IMR-90 (cell line): Measurements from ENCODE around the gene SOS1. TPM values are rescaled to one million over a fixed set of nuclear protein-coding genes. Genes with fewer than 3 reads are reported as not detected.

Experiments
- ATAC-seq: fragments of 200-7000 bp; cut with Tn5 transposase; 2 replicates; pipeline ENCODE4 v1.9.1; 2020; ENCODE audit warnings: low read depth, mild to moderate bottlenecking, moderate library complexity
- BruUV-seq: library from RNA; stranded (reverse); fragments of 400-500 nt; replicated peaks from 2 replicates; lab custom pipeline; 2021; lab: Mats Ljungman, UMichigan
- CTCF ChIA-PET: fragments of 300-600 bp; formaldehyde crosslinking; extraction: SDS; loops from one replicate; lab custom pipeline; 2021; ENCODE audit warnings: antibody characterized with exemption; lab: Yijun Ruan, JAX
- POLR2A ChIA-PET: fragments of 300-600 bp; sonication (Branson Sonifier 250); formaldehyde crosslinking; loops from one replicate; lab custom pipeline; 2022; ENCODE audit warnings: antibody characterized with exemption; ENCODE audit not compliant: unreplicated experiment; lab: Charles Lee
- DNase-seq: peaks from one replicate; pipeline ENCODE4 v3.0.0; 2013
- H2AFZ ChIP-seq: replicated peaks from 2 replicates; pipeline ENCODE3; 2013; ENCODE audit warnings: low read length, mild to moderate bottlenecking; ENCODE audit not compliant: poor library complexity
- H2AK5ac ChIP-seq: 2 replicates; pipeline ENCODE4 v1.6.1; 2013; ENCODE audit warnings: low read depth, low read length, inconsistent platforms
- H2AK9ac ChIP-seq: replicated peaks from 2 replicates; pipeline ENCODE3; 2013; ENCODE audit warnings: mild to moderate bottlenecking, low read depth, low read length, moderate library complexity; ENCODE audit not compliant: poor library complexity
- H2BK120ac ChIP-seq: 2 replicates; pipeline ENCODE4 v1.6.1; 2013; ENCODE audit warnings: low read depth, low read length, inconsistent platforms
- H2BK15ac ChIP-seq: 3 replicates; pipeline ENCODE4 v1.6.1; 2013; ENCODE audit warnings: low read depth, low read length, inconsistent platforms
- H2BK20ac ChIP-seq: 2 replicates; pipeline ENCODE4 v1.6.1; 2013; ENCODE audit warnings: low read depth, mild to moderate bottlenecking, inconsistent platforms, low read length, moderate library complexity
- H2BK5ac ChIP-seq: 2 replicates; pipeline ENCODE4 v1.6.1; 2013; ENCODE audit warnings: mild to moderate bottlenecking, low read depth, low read length, inconsistent platforms; ENCODE audit not compliant: poor library complexity, severe bottlenecking
- H3K14ac ChIP-seq: replicated peaks from 2 replicates; pipeline ENCODE4 v1.6.1; 2013; ENCODE audit warnings: low read depth, low read length, inconsistent platforms
- H3K18ac ChIP-seq: 2 replicates; pipeline ENCODE4 v1.6.1; 2013; ENCODE audit warnings: low read depth, low read length, control low read depth
- H3K23ac ChIP-seq: 2 replicates; pipeline ENCODE4 v1.6.1; 2013; ENCODE audit warnings: low read depth, low read length, inconsistent platforms
- H3K27ac ChIP-seq: 2 replicates; pipeline ENCODE4 v1.5.1; 2013; ENCODE audit warnings: mild to moderate bottlenecking, control low read depth, low read length; ENCODE audit not compliant: insufficient read depth
- H3K27me3 ChIP-seq: 2 replicates; pipeline ENCODE4 v1.6.1; 2013; ENCODE audit warnings: low read length; ENCODE audit not compliant: control insufficient read depth, insufficient read depth
- H3K36me3 ChIP-seq: 2 replicates; pipeline ENCODE4 v1.6.1; 2013; ENCODE audit warnings: low read length, mixed read lengths; ENCODE audit not compliant: control insufficient read depth, insufficient read depth
- H3K4ac ChIP-seq: 2 replicates; pipeline ENCODE4 v1.6.1; 2013; ENCODE audit warnings: low read depth, low read length, inconsistent platforms
- H3K4me1 ChIP-seq: 2 replicates; pipeline ENCODE4 v1.6.1; 2013; ENCODE audit warnings: low read length, mixed read lengths; ENCODE audit not compliant: control insufficient read depth, insufficient read depth
- H3K4me2 ChIP-seq: 2 replicates; pipeline ENCODE4 v1.6.1; 2013; ENCODE audit warnings: low read depth, mild to moderate bottlenecking, control low read depth, low read length, moderate library complexity
- H3K4me3 ChIP-seq: 2 replicates; pipeline ENCODE4 v1.5.1; 2013; ENCODE audit warnings: low read depth, mild to moderate bottlenecking, control low read depth, low read length, moderate library complexity; ENCODE audit not compliant: insufficient read depth
- H3K56ac ChIP-seq: 2 replicates; pipeline ENCODE4 v1.6.1; 2013; ENCODE audit warnings: low read length, inconsistent platforms; ENCODE audit not compliant: insufficient read depth; ENCODE audit errors: extremely low read depth
- H3K79me1 ChIP-seq, 2 experiments: 2 replicates each; pipeline ENCODE4 v1.6.1; 2013; ENCODE audit warnings: low read length in 2 of 2, inconsistent platforms in 1 of 2, low read depth in 1 of 2
- H3K9ac ChIP-seq: 2 replicates; pipeline ENCODE4 v1.6.1; 2013; ENCODE audit warnings: low read depth, low read length, control low read depth
- H3K9me1 ChIP-seq: 2 replicates; pipeline ENCODE4 v1.6.1; 2013; ENCODE audit warnings: low read length, inconsistent platforms; ENCODE audit not compliant: insufficient read depth
- H3K9me3 ChIP-seq: 2 replicates; pipeline ENCODE4 v1.6.1; 2013; ENCODE audit warnings: low read length; ENCODE audit not compliant: control insufficient read depth, insufficient read depth
- H4K20me1 ChIP-seq: 2 replicates; pipeline ENCODE4 v1.6.1; 2013; ENCODE audit warnings: low read length, inconsistent platforms; ENCODE audit not compliant: insufficient read depth
- H4K5ac ChIP-seq: 2 replicates; pipeline ENCODE4 v1.6.1; 2013; ENCODE audit warnings: mild to moderate bottlenecking, low read depth, low read length, control low read depth
- H4K8ac ChIP-seq, 2 experiments: 2 replicates each; pipeline ENCODE4 v1.6.1; 2013; ENCODE audit warnings: low read depth in 2 of 2, low read length in 2 of 2, control low read depth in 1 of 2, inconsistent platforms in 1 of 2
- H4K91ac ChIP-seq: 2 replicates; pipeline ENCODE4 v1.6.1; 2013; ENCODE audit warnings: low read depth, low read length, inconsistent platforms; ENCODE audit not compliant: insufficient read depth
- CEBPB ChIP-seq: IDR thresholded peaks from 2 replicates; pipeline ENCODE4 v1.6.1; 2012; ENCODE audit warnings: low read depth, low read length, improper control_type of control experiment
- CHD1 ChIP-seq: IDR thresholded peaks from 2 replicates; pipeline ENCODE4 v1.6.1; 2012; ENCODE audit warnings: low read depth, low read length, improper control_type of control experiment
- ELK1 ChIP-seq: fragments of 150-350 bp; IDR thresholded peaks from 2 replicates; pipeline ENCODE4 v1.6.1; 2016; ENCODE audit warnings: low read depth, mild to moderate bottlenecking, low read length, moderate library complexity, borderline replicate concordance
- NFE2L2 ChIP-seq: fragments of 150-350 bp; IDR thresholded peaks from 2 replicates; pipeline ENCODE4 v1.6.1; 2016; ENCODE audit warnings: low read depth, mild to moderate bottlenecking, low read length
- RCOR1 ChIP-seq: IDR thresholded peaks from 2 replicates; pipeline ENCODE4 v1.6.1; 2012; ENCODE audit warnings: mild to moderate bottlenecking, low read length, improper control_type of control experiment; ENCODE audit not compliant: insufficient replicate concordance
- WGBS, 2 experiments: methylation state at CpG; one replicate each; pipeline versions ENCODE4 v1.1.5 to v1.1.7; 2013; ENCODE audit warnings: missing lambda C conversion rate in 2 of 2; ENCODE audit not compliant: insufficient read length in 1 of 2; ENCODE audit errors: extremely low coverage in 2 of 2; 5-methylcytosine and 5-hydroxymethylcytosine counted together
- dilution Hi-C: fragments of 300-500 bp; cut with HindIII; formaldehyde crosslinking; loops from one replicate; pipeline ENCODE4 v1.14.3; 2018; ENCODE audit warnings: low sequenced_read_pairs; ENCODE audit not compliant: unreplicated experiment
- in situ Hi-C: fragments of 300-500 bp; cut with MboI; formaldehyde crosslinking; loops from 3 replicates; pipeline ENCODE4 v1.14.3; 2019; ENCODE audit warnings: low sequenced_read_pairs, inconsistent platforms, mixed read lengths
- intact Hi-C: fragments of 100-400 bp; cut with micrococcal nuclease; formaldehyde crosslinking; loops from 2 replicates; pipeline ENCODE4 v1.10.0; 2022
- polyA plus RNA-seq, 3 experiments: library from polyadenylated mRNA; depleted of rRNA; stranded (reverse); fragments of >200 nt; gene quantifications; 2 replicates each; pipeline ENCODE4 v1.2.3, GENCODE V29; 2012; ENCODE audit warnings: low replicate concordance in 1 of 3
- total RNA-seq: library from RNA; depleted of rRNA; stranded (reverse); fragments of >200 nt; gene quantifications from 2 replicates; pipeline ENCODE4 v1.2.3, GENCODE V29; 2012

Gene SOS1
- total and polyA plus RNA-seq, 2 of the 4 experiments (the other 2 are of a cell fraction) = 8.2 to 11.2 TPM

- no peak for TF ChIP-seq RCOR1
- no peak for TF ChIP-seq ELK1
- no peak for TF ChIP-seq CHD1
- TF ChIP-seq CEBPB = no peak
- no peak for TF ChIP-seq NFE2L2
- DNase-seq (no peak), ATAC-seq (no peak)
- H2BK15ac ChIP-seq = no peak overlapping the region
- no peak overlapping the region for H3K23ac ChIP-seq
- peaks cover 19% of the 10 kb centered on the region for H3K36me3 ChIP-seq
- no peak overlapping the region for H3K14ac ChIP-seq
- no peak overlapping the region for H4K5ac ChIP-seq
- H4K20me1 ChIP-seq = no peaks in the 10 kb centered on the region
- no peak overlapping the region for H3K9ac ChIP-seq
- H4K91ac ChIP-seq = no peak overlapping the region
- no peak overlapping the region for H2BK20ac ChIP-seq
- WGBS, 2 experiments = no CpG with 5 or more reads among the region's 1 CpG
- no peaks in the 10 kb centered on the region for H3K27me3 ChIP-seq
- no peaks in the 10 kb centered on the region for H3K9me3 ChIP-seq
- dilution Hi-C loops = no loop called here
- no peak overlapping the region for H3K27ac ChIP-seq
- ChIA-PET POLR2A (no interaction called here), CTCF (no interaction called here)
- no peak overlapping the region for H2AFZ ChIP-seq
- no peak overlapping the region for H2BK120ac ChIP-seq
- no peak overlapping the region for H3K56ac ChIP-seq
- no peak overlapping the region for H2AK9ac ChIP-seq
- H3K79me1 ChIP-seq = peaks cover 0 to 2% of the 10 kb centered on the region in 2 experiments; a peak in 1 of 4 replicates
- H4K8ac ChIP-seq = no peak overlapping the region
- BruUV-seq = no TSS peak
- no peaks in the 10 kb centered on the region for H3K4me1 ChIP-seq
- H3K4me3 ChIP-seq = no peak overlapping the region
- intact Hi-C loops = no loop called here
- no peak overlapping the region for H2AK5ac ChIP-seq
- H2BK5ac ChIP-seq = no peak overlapping the region
- H3K4me2 ChIP-seq = no peak overlapping the region
- peaks cover 4% of the 10 kb centered on the region; the same call in 1 of the 2 replicates for H3K9me1 ChIP-seq
- in situ Hi-C loops = no loop called here
- no peak overlapping the region for H3K18ac ChIP-seq
- no peak overlapping the region for H3K4ac ChIP-seq
Measured at GRCh38 chr2:38988716-38989115, 132.1 kb downstream of the SOS1 start.
